ENCODE results near the gene XPA.
"Not testable (repeated sequence)": the region's sequence is repeated elsewhere in the genome, so short reads cannot be mapped to it uniquely, and the experiment has no call there.

XPA gene

DNA sequence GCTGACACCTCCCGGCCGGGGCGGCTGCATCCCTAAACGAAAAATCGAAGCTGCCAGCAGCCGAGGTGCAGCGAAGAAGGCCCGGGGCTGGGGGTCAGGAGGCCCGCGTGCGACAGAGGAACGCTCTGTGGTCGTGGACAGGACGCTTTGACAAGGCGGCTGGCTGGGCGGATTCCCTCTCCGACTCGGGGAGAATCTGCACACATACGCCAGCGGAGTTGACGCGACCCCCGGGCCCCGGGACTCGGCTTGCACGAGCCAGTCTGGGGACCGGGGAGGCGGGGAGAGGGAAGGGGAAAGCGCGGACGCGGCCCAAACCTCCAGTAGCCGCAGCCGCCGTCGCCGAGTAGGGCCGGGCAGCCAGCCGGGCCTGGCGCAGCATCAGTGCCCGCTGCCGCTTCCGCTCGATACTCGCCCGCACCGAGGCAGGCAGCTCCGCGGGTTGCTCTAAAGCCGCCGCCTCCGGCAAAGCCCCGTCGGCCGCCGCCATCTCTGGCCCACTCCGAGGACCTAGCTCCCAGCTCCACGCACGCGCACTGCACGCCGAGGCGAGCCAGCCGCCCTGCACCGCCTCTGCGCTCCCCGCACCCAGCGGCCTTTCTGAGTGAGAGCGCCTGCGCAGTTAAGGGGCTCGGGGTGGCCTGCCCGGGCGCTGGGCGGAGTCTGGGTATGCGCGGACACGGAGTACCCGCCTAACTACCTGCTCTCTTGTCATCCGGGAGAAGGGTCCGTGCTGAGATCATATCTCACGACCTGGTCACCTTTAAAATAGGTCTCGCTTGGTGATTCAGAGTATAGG, at the start of gene XPA:
XPA (minus strand) TSS at position 538 of the 799 bp plus-strand sequence; CDS start at position 490, 48 bp downstream.
- peak; percentile 75 for DNase-seq

DNA sequence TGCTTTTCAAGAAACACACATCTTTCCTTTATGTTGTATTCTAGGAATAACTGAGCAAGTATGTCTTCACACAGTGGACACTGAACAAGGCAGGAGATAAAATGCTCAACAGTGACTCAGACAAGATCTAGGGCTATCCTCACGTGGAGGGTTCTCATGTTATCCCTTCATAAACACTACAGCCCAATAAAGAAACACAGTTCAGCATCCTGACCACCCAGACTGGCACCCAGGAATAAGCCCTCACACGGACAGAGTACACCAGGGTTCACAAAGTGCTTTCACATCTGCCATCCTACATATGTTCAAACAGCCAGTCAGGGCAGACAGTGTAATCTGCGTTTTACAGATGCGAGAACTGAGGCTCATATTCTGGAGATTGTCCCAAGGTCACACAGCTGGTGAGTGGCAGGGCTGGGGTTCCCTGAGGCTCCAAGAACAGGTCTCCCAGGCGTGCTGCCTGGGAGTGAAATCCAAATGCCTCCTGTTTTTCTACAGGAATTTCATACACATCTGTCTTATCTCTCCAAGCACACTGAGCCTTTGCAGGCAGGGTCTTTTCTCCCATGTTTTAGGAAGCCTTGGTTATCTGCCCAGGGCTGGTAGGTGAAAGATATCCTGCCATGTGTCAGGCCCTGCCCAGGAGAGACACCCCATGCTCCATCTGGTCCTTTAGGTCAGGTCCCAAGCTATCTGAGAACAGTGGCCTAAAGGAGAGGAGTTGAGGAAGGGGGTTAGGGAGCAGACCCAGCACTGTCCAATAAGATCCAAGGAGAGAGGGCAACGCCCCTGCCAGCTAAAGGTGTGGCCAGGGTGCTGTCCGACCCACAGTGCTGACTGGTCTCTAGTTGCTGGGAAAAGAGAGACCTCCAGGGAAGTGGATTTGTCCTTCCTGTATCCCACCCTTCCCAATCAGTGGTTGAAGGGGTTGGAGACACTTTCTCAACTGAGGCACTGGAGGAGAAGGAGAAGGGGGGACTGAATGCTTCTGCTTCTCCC, 47.9 kb upstream of the XPA start:
- no peak for DNase-seq

DNA sequence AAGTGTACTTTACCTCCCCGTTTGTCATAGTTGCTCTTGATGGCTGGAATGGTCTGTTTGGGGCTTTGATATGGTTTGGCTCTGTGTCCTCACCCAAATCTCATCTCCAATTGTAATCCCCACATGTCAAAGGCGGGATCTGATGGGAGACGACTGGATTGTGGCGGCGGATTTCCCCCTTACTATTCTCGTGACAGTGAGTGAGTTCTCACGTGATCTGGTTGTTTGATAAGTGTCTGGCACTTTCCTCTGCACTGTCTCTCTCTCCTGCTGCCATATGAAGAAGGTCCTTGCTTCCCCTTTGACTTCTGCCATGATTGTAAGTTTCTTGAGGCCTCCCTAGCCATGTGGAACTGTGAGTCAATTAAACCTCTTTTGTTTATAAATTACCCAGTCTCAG, 46.9 kb upstream of the XPA start:
- not testable (repeated sequence) for DNase-seq

DNA sequence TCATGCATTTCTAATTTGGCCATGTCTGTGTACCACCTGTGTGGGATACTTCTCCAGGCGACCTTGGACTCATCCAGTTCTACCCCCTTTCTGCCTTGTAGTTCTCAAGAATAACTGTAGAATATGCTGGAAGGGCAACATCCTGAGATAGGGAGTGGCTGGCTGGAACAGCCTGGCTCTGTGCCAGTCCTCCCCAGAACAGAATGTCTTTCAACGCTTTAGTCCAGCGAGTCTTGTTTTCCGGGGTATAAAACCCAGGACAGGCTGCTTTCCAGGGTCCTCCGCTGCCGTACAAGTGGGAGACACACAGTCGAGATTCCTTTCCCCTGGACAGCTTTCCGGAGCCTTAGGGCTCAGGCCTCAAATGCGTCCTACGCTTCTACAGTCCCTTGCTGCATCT, 45.4 kb upstream of the XPA start:
- no peak for DNase-seq

GRCh38 chr9:97741947-97742346, 44.8 kb upstream of the XPA start:
- DNase-seq = no peak

- DNase-seq = no peak
Observed at GRCh38 chr9:97740848-97741821, 44.0 kb upstream of the XPA start.

DNA sequence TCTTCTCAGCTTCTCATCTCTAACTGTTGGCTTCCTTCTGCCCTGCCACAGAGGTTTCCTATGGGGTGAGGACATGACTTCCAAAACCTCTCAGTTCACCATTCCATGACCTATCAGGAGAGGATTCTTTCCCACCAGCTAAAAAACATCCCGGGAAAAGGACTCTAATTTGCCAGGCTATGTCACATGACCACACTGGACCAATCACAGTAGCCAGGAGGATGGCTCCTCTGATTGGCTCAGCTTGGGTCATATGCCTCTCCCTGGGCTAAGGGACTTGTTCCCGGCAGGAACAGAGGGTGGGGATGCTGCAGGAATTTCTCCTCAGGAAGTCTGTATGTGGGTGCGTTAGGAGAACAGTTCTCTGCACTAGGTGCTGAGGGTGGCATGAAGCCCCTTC, 40.3 kb upstream of the XPA start:
- DNase-seq = peak; percentile 3

DNA sequence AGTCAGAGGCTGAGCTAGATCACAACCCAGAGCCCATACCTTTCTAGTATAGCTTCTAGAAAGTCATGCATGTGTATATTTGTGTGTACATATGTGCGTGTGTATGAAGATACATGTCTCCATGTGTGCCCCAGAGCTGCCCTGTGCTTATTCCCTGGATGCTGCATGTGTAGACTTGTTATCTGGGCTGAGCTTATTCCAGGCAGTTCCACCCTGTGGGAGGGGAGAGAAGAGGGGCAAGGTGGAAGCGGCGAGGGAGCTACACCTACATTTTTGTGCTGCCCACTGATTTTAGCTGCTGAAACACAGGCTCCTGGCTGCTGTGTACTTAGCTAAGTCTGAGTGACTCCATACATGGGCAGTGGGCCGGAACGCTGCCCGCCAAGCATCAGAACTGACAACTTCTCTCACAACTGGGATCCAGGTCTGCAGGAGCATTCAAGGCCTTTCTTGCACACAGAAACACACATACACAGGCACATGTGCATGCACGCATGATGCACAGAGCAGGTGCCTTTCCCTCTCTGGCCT, 38.0 kb upstream of the XPA start:
- DNase-seq = no peak

DNA sequence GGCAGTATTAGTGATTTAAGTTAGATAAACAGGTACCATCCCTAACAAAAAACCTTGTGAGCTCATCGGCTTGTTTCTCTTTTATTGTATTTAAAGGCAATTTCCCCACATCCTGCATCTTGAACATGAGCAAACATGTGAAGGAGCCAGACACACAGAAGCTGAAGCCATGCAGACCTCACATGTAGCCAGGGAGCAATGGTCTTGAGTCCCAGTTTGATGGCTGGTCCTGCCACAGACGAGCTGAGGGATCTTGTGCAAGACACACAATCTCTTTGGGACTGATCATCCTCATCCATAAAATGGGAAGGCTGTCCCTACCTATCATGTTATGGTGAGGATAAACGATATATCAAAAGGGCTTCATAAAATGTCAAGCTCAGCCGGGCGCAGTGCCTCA, 29.6 kb upstream of the XPA start:
- no peak for DNase-seq

DNA sequence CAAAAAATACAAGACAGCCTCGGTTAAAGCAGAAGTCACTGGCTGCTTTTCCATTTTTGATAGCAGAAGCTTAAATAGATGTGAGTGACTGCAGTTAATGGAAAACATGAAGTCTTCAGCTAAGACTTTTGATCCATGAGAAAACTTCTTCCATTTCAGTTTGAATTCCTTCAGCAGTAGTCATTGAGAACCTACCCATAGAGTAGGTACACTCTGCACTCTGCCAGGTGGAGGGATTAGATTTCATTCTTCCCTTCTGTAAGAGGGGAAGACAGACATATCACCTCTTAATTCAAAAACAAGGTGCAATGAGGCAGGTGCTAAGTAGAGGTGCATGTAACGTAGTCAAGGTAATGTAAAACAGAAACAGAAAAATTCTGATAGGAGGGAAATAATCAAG, 26.7 kb upstream of the XPA start:
- DNase-seq = no peak

GRCh38 chr9:97722331-97722730, 25.2 kb upstream of the XPA start:
- no peak for DNase-seq

GRCh38 chr9:97721396-97721795, 24.3 kb upstream of the XPA start:
- no peak for DNase-seq

GRCh38 chr9:97717866-97718265, 20.7 kb upstream of the XPA start:
- DNase-seq = no peak

DNA sequence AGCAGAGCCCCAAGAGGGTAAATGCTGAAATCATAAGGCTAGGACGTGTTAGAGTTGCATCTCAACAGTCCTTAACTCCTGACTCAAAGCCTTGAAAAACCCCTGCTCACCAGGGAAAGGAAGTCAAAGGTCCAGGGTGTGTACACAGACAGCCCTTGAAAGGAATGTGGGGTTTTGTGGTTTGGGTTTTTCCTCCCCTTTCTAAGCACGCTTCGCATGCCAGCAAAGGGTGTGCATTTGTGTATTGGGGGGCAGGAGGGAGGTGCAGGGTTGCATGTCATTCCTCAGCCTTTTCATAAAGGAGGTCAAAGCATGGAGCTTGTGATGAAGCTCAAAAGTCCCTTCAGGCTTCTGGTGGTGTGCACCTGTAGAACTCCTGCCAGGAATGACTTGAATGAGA, 17.3 kb upstream of the XPA start:
- no peak for DNase-seq

DNA sequence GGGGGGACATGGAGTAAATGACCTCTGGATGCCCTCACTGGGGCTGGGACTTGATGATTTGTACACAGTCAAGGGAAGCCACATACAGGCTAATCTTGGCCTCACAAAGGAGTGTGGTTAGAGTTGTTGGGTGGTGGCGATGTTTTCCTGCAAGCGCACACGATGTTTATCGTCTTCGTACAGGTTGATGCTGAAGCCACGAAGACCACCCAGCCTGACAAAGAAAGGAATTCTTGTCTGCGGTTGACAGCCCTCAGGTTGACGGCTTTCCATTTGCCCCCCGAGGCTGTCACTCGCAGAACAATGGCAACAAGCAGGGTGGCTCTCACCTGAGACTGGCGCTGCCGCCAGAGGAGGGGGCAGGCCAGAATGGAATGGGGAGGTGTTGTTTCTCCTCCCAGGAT, 14.1 kb upstream of the XPA start:
- DNase-seq = no peak

GRCh38 chr9:97710356-97711222, 13.4 kb upstream of the XPA start:
- no peak for DNase-seq

- no peak for DNase-seq
Observed at GRCh38 chr9:97706246-97706645, 9.1 kb upstream of the XPA start.

DNA sequence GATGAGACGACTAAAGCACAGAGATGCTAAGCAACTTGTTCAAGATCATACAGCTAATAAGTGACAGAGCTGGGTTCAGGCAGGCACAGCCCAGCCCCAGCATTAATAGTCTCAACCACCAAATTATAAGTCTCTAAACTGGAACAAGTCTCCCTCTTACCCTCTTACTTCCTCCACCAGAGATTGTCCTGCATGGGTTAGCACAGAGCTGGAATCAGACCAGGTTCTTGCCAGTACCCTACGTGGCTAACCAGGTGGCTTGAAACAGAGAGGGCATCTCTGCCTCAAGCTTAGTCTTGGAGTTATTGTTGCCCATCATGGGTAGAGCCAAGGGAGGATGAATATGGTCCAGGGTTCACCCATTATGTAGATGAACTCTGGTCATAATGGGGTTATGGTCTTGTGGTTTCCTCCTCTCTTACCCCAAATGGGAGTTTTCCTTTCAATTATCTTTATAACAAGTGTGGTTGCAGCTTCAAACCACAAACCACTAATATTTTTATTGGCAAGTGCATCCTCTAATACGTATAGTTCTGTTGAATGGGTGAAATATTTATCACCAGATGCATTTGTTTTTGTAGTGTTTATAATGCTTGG, 8.3 kb upstream of the XPA start:
- DNase-seq = no peak

DNA sequence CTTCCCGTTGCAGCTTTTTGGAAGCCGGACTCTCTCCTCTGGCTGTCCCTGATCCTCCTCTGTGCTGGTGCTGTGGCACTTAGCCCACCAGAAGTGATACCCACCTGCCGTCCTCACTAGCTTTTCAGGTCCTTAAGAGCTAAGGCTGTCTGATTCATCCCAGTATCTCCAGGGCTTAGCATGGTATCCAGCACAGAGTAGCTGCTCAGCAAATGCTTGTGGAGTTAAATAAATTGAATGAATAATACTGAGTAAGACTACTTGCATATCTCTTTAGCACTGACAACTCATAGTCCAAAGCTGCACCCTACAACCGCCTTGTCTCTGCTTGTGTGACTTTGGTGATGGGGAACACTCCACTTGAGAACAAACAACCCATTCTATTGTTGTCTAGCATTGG, 7.7 kb upstream of the XPA start:
- no peak for DNase-seq

DNA sequence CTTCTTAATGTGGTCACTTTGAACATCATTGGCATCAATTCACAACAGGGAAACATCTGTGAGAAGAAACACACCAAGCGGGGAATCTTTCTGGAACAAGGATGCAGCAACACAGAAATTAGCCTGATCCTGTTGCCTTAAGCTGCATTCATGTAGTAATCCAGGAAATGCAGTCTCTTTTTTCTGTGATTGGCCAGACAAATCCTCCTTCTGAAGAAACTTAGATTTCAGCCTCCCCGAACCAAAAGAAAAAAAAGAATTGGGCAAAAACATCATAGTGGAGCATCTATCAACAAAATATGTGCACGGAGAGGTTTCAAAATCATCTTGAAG, 7.2 kb upstream of the XPA start:
- DNase-seq = no peak
